ENCODE results near the gene COL5A1.

Gene COL5A1

DNA sequence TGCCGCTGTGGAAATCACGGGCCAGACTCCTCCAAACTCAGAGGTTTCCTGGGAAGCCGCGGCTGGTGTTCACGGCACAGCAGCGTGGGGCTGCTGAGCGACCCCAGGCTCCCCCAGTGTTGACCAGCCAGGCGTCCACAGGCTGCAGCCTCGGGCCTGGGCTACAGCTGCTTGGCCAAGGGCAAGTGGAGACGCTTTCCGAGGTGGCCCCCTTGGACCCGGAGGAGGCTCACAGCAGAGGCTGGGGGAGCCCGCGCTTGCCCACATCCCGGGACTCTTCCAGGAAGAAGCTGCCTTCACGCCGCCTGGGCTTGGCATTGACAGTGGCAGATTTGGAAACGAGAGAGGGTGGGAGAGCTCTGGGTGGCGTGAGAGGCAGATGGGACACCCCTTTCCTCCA is 186.0 kb downstream of the COL5A1 start:
- DNase-seq (ENCODE audit: low read depth, low spot score), result no peak
- Histone ChIP-seq H3K9me3 (ENCODE audit: control insufficient read depth, insufficient read depth, low read length) (no peaks in the 10 kb centered on the region), H3K36me3 (ENCODE audit: control insufficient read depth, insufficient read depth, low read length) (no peaks in the 10 kb centered on the region), H3K4me3 (ENCODE audit: low read length) (no peak overlapping the region), H3K27ac (ENCODE audit: low read length) (no peak overlapping the region), H3K4me1 (ENCODE audit: control insufficient read depth, insufficient read depth, low read length) (no peaks in the 10 kb centered on the region), H3K27me3 (ENCODE audit: control insufficient read depth, insufficient read depth, low read length) (no peaks in the 10 kb centered on the region)
- WGBS (ENCODE audit: insufficient coverage, insufficient read length), result no CpG with 5 or more reads among the region's 19 CpGs

DNA sequence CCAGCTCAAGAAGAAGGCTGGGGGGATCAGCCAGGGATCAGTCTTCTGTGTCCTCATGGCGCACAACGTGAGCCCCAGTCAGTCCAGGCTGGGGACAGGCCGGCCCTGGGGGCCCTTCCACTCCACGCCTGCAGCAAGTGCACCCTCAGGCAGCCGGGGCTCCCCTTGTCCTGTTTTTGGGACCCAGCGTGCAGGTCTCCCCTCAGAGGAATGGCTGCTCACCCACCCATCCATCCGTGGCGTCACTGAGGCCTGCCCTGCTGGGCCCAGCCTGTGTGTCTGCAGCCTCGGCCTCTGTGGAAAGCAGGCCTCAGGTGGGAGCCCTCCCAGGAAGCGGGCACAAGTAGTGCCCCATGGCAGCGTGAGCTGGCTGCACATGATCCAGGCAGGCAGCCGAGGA is 186.4 kb downstream of the COL5A1 start:
- no CpG with 5 or more reads among the region's 12 CpGs for WGBS (ENCODE audit: insufficient coverage, insufficient read length)
- H3K27me3 ChIP-seq (ENCODE audit: control insufficient read depth, insufficient read depth, low read length), result no peaks in the 10 kb centered on the region
- no peak overlapping the region for H3K27ac ChIP-seq (ENCODE audit: low read length)
- no peaks in the 10 kb centered on the region for H3K4me1 ChIP-seq (ENCODE audit: control insufficient read depth, insufficient read depth, low read length)
- no peak for DNase-seq (ENCODE audit: low read depth, low spot score)
- H3K36me3 ChIP-seq (ENCODE audit: control insufficient read depth, insufficient read depth, low read length), result no peaks in the 10 kb centered on the region
- no peaks in the 10 kb centered on the region for H3K9me3 ChIP-seq (ENCODE audit: control insufficient read depth, insufficient read depth, low read length)
- H3K4me3 ChIP-seq (ENCODE audit: low read length), result no peak overlapping the region

DNA sequence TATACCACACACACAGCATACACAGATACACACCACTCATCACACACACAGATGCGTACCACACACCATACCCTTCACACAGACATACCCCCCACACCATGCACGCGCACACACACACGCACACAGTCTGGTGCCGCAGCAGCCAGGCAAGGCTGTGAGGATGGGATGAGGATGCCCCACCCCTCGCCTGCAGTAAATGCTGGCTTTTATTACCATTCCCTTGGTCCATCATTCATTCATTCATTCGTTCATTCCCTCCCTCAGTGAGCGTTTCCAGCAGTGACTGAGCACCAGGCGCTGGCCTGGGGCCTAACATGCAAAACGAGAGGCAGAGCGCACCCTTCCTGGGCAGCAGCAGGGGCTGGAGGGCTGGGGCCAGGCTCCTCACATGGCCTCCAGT is 187.3 kb downstream of the COL5A1 start:
- H3K36me3 ChIP-seq (ENCODE audit: control insufficient read depth, insufficient read depth, low read length), result no peaks in the 10 kb centered on the region
- H3K4me1 ChIP-seq (ENCODE audit: control insufficient read depth, insufficient read depth, low read length), result no peaks in the 10 kb centered on the region
- H3K27me3 ChIP-seq (ENCODE audit: control insufficient read depth, insufficient read depth, low read length), result no peaks in the 10 kb centered on the region
- no peak overlapping the region for H3K4me3 ChIP-seq (ENCODE audit: low read length)
- no peaks in the 10 kb centered on the region for H3K9me3 ChIP-seq (ENCODE audit: control insufficient read depth, insufficient read depth, low read length)
- H3K27ac ChIP-seq (ENCODE audit: low read length), result no peak overlapping the region
- no peak for DNase-seq (ENCODE audit: low read depth, low spot score)
- no CpG with 5 or more reads among the region's 11 CpGs for WGBS (ENCODE audit: insufficient coverage, insufficient read length)

DNA sequence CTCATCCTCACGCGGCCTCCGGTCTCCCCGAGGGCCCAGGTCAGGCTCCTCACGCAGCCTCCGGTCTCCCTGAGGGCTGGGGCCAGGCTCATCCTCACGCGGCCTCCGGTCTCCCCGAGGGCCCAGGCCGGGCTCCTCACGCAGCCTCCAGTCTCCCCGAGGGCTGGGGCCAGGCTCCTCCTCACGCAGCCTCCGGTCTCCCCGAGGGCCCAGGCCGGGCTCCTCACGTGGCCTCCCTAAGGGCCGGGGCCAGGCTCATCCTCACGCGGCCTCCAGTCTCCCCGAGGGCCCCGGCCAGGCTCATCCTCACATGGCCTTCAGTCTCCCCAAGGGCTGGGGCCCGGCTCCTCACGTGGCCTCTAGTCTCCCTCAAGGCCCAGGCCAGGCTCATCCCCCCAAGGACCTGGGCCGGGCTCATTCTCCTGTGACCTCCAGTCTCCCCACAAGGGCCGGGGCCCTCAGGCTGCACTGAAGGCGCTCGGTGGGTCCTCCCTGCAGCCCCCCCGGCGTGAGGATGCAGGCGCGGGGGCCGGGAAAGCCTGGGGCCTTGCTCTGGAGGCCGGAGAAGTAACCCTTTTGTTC is 187.8 kb downstream of the COL5A1 start:
- no CpG with 5 or more reads among the region's 35 CpGs for WGBS (ENCODE audit: insufficient coverage, insufficient read length)

DNA sequence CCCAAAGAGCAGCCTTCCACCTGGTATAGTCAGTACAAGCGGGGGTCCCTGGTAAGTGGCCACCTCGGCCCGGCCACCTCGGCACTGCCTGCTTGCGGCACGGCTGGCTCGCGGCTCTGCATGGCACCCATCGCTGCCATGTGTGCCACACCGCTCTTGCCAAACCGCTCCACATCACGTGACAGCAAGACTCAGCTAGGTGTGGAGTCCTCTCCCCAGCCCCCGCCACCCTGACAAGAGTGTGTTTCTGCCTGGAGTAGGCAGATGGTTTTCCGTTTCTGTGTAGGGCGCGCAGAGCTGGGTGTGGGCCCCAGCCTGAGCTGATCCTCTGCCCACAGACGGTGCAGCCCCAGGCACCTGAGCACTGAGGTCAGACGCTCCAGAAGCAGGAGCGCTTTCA is 188.5 kb downstream of the COL5A1 start:
- Histone ChIP-seq H3K9me3 (ENCODE audit: control insufficient read depth, insufficient read depth, low read length) (no peaks in the 10 kb centered on the region), H3K36me3 (ENCODE audit: control insufficient read depth, insufficient read depth, low read length) (no peaks in the 10 kb centered on the region), H3K4me3 (ENCODE audit: low read length) (no peak overlapping the region), H3K4me1 (ENCODE audit: control insufficient read depth, insufficient read depth, low read length) (no peaks in the 10 kb centered on the region), H3K27me3 (ENCODE audit: control insufficient read depth, insufficient read depth, low read length) (no peaks in the 10 kb centered on the region), H3K27ac (ENCODE audit: low read length) (no peak overlapping the region)
- no peak for DNase-seq (ENCODE audit: low read depth, low spot score)
- WGBS (ENCODE audit: insufficient coverage, insufficient read length), result no CpG with 5 or more reads among the region's 19 CpGs

More for the DNA sequence above, 187.8 kb downstream of the COL5A1 start:
- no peak overlapping the region for H3K27ac ChIP-seq (ENCODE audit: low read length)
- no peaks in the 10 kb centered on the region for H3K4me1 ChIP-seq (ENCODE audit: control insufficient read depth, insufficient read depth, low read length)
- H3K4me3 ChIP-seq (ENCODE audit: low read length), result no peak overlapping the region
- H3K36me3 ChIP-seq (ENCODE audit: control insufficient read depth, insufficient read depth, low read length), result no peaks in the 10 kb centered on the region
- no peaks in the 10 kb centered on the region for H3K27me3 ChIP-seq (ENCODE audit: control insufficient read depth, insufficient read depth, low read length)
- no peak for DNase-seq (ENCODE audit: low read depth, low spot score)
- no peaks in the 10 kb centered on the region for H3K9me3 ChIP-seq (ENCODE audit: control insufficient read depth, insufficient read depth, low read length)

DNA sequence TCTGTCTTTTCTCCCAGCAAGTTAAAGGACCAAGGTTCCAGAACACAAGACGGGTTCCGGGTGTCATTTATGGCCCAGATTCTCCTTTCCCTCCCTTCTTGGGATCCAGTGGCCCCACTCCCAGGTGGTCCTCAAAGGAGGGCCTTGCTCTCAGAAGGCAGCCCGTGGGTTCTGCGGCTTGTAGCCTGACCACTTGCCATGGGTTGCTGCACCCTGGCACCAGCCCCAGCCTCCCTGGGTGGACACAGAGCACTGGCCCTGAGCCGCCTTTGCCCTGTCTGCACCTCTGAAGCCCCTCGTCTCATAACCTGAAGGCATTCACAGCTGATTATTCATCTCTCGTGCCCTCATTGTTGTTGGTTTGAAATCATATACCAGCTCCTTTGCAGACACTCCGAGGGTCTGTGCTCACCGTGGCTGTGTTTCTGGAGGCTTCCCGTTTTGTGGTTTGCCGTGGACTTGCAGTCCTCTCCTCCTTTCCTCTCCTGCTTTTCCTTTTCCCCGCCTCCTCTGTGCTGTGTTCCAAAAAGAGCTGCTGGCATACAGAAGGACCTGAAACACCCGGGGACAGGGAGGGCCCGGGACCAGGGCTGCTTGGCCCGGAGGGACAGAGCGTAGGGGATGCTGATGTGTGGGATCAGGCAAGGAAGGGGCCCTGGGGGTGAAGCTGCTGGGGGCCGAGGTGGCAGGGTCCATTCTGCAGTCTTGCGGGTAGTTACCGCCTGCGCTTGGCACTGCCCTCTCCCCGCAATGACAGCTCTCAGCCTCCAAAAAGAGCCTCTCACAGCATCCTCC is 189.5 kb downstream of the COL5A1 start:
- H3K4me1 ChIP-seq (ENCODE audit: control insufficient read depth, insufficient read depth, low read length), result no peaks in the 10 kb centered on the region
- no peaks in the 10 kb centered on the region for H3K36me3 ChIP-seq (ENCODE audit: control insufficient read depth, insufficient read depth, low read length)
- DNase-seq (ENCODE audit: low read depth, low spot score), result no peak
- no peaks in the 10 kb centered on the region for H3K27me3 ChIP-seq (ENCODE audit: control insufficient read depth, insufficient read depth, low read length)
- no peaks in the 10 kb centered on the region for H3K9me3 ChIP-seq (ENCODE audit: control insufficient read depth, insufficient read depth, low read length)
- no peak overlapping the region for H3K4me3 ChIP-seq (ENCODE audit: low read length)
- WGBS (ENCODE audit: insufficient coverage, insufficient read length), result no CpG with 5 or more reads among the region's 21 CpGs
- no peak overlapping the region for H3K27ac ChIP-seq (ENCODE audit: low read length)

DNA sequence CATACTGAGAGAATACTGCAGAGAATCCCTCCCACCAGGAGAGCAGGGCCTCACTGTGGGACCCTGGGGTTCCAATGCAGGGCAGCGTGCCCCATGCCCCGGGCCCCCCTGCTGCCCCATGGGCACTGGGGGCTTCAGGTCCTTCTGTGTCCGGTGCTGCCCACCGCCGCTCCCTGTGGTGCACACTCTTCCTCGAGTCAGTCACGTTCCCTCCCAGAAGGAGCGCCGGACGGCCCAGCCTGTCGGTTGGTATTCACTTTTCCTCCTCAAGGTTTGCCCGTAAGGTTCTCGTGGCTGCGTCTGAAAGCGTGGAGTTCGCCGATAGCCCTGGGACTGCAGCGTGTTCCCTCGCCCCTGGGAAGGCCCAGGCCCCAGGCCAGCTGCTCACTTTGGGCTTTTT is 190.9 kb downstream of the COL5A1 start:
- DNase-seq (ENCODE audit: low read depth, low spot score), result no peak
- Histone ChIP-seq H3K36me3 (ENCODE audit: control insufficient read depth, insufficient read depth, low read length) (no peaks in the 10 kb centered on the region), H3K27ac (ENCODE audit: low read length) (no peak overlapping the region), H3K27me3 (ENCODE audit: control insufficient read depth, insufficient read depth, low read length) (no peaks in the 10 kb centered on the region), H3K4me3 (ENCODE audit: low read length) (no peak overlapping the region), H3K9me3 (ENCODE audit: control insufficient read depth, insufficient read depth, low read length) (no peaks in the 10 kb centered on the region), H3K4me1 (ENCODE audit: control insufficient read depth, insufficient read depth, low read length) (no peaks in the 10 kb centered on the region)
- WGBS (ENCODE audit: insufficient coverage, insufficient read length), result no CpG with 5 or more reads among the region's 19 CpGs

DNA sequence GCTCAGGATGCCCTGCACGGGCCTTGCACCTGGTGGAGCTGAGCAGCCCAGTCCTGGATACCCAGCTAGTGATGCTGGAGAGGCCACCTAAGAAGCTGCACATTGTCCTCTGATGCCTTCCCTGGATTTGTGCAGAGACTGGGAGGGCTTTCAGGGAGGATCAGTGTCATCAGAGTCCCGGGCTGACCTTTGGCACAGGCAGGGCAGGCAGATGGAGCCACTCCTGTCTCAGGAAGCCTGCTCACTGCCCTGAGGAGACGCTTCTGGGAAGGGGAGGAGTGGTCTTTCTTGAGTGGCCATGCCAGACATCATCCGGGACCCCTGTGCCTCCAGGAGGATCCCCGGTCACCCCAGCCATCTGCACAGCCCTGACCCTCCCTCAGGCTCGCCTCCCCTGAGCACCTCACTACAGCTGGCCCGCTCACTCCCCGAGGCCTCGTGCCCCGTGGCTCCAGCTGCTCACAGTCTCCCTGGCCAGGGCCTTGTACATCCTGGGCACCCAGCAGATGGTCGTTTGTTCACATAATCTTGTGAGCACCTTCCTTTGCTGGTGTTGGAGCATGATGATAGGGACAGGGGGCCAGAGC is 191.8 kb downstream of the COL5A1 start:
- Histone ChIP-seq H3K36me3 (ENCODE audit: control insufficient read depth, insufficient read depth, low read length) (no peaks in the 10 kb centered on the region), H3K4me1 (ENCODE audit: control insufficient read depth, insufficient read depth, low read length) (no peaks in the 10 kb centered on the region), H3K4me3 (ENCODE audit: low read length) (no peak overlapping the region; the same call in 1 of the 2 replicates), H3K27ac (ENCODE audit: low read length) (no peak overlapping the region), H3K27me3 (ENCODE audit: control insufficient read depth, insufficient read depth, low read length) (no peaks in the 10 kb centered on the region), H3K9me3 (ENCODE audit: control insufficient read depth, insufficient read depth, low read length) (no peaks in the 10 kb centered on the region)
- no peak for DNase-seq (ENCODE audit: low read depth, low spot score)
- no CpG with 5 or more reads among the region's 11 CpGs for WGBS (ENCODE audit: insufficient coverage, insufficient read length)

DNA sequence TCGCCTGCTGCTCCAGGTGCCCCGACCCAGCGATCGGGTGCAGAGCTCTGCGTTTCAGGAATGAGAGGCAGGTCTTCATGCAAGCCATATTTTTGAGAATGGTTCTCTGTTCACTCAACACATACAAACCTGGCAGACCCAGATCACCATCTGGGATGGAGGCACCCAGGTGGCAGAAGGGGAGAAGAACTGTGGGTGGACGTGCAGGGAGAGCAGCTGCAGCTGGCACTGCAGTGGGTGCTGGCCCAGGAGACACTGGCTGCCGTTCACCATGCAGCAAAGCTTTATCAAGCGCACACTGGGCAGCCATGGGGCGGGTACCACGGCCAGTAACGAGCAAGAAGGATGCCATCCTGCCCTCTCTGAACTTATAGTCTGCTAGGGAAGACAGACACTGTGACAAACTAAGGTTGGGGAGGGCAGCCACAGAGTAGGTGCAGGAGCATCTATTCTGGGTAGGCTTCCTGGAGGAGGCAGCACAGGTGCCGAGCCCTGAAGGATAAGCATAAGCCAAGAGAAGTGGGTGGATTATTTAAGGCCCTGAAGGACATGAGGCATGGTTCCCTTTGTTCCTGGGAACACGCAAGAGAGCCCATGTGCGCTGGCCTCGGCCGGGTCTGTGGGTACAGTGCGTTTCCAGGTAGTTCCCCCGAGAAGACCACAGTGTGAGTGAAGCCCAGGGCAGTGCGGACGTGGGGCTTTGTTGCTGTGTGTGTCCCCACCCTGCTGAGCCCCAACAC is 192.8 kb downstream of the COL5A1 start:
- no peak overlapping the region for H3K4me3 ChIP-seq (ENCODE audit: low read length)
- no peaks in the 10 kb centered on the region for H3K36me3 ChIP-seq (ENCODE audit: control insufficient read depth, insufficient read depth, low read length)
- DNase-seq (ENCODE audit: low read depth, low spot score), result no peak
- H3K27ac ChIP-seq (ENCODE audit: low read length), result no peak overlapping the region
- no peaks in the 10 kb centered on the region for H3K4me1 ChIP-seq (ENCODE audit: control insufficient read depth, insufficient read depth, low read length)
- no CpG with 5 or more reads among the region's 20 CpGs for WGBS (ENCODE audit: insufficient coverage, insufficient read length)
- no peaks in the 10 kb centered on the region for H3K27me3 ChIP-seq (ENCODE audit: control insufficient read depth, insufficient read depth, low read length)
- no peaks in the 10 kb centered on the region for H3K9me3 ChIP-seq (ENCODE audit: control insufficient read depth, insufficient read depth, low read length)

DNA sequence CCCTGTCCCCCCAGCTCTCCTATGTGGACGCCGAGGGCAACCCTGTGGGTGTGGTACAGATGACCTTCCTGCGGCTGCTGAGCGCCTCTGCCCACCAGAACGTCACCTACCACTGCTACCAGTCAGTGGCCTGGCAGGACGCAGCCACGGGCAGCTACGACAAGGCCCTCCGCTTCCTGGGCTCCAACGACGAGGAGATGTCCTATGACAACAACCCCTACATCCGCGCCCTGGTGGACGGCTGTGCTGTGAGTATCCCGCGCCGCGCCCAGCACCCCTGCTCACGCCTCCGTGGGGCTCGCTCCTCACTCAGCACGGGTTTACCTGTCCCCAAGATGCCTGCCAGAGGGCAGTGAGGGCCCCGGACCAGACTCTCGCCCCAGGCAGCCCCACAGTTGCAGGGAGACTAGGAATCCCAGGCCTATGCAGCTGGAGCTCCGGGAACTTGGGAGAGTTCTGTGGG is 193.4 kb downstream of the COL5A1 start:
- no CpG with 5 or more reads among the region's 25 CpGs for WGBS (ENCODE audit: insufficient coverage, insufficient read length)
- H3K9me3 ChIP-seq (ENCODE audit: control insufficient read depth, insufficient read depth, low read length), result no peaks in the 10 kb centered on the region

More for the DNA sequence above, 193.4 kb downstream of the COL5A1 start:
- Histone ChIP-seq H3K27ac (ENCODE audit: low read length) (no peak overlapping the region), H3K27me3 (ENCODE audit: control insufficient read depth, insufficient read depth, low read length) (no peaks in the 10 kb centered on the region), H3K36me3 (ENCODE audit: control insufficient read depth, insufficient read depth, low read length) (no peaks in the 10 kb centered on the region), H3K4me3 (ENCODE audit: low read length) (no peak overlapping the region), H3K4me1 (ENCODE audit: control insufficient read depth, insufficient read depth, low read length) (no peaks in the 10 kb centered on the region)
- no peak for DNase-seq (ENCODE audit: low read depth, low spot score)

All from iPS DF 6.9 (cell line).